PC-9 (cell line): ENCODE measurements around the gene TULP4.

Experiments
- CTCF ChIP-seq: fragments of 200-600 bp; sonication (generic); conservative IDR thresholded peaks from 2 replicates; pipeline ENCODE4 v1.6.1; 2017; ENCODE audit warnings: mixed run types, antibody characterized with exemption, mild to moderate bottlenecking, moderate library complexity
- EZH2 ChIP-seq: fragments of 200-600 bp; sonication (generic); IDR thresholded peaks from 2 replicates; pipeline ENCODE4 v1.8.0; 2017; ENCODE audit warnings: antibody characterized with exemption, low read depth

DNA sequence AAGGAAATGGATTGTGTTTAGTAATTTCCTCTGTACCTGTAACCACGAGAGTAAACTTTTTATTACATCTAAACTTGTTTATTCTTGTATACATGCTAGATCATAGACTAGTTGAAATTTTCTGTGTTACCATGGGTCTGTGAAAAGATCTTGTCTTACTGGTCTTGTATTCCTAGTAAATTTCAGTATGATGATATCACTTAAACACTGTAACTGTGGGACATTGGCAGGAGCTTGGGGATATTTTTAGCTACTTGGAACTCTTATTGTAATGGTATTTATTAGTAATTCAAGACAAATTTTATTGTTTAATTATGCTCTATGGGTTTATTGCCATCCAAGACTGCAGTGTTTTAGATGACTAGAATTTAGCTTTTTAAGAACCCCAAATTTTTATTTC, 25.9 kb upstream of the TULP4 start:
- TF ChIP-seq CTCF: no peak
- no peak for TF ChIP-seq EZH2
